Sigmoid colon (tissue), 7 donors: Measurements from ENCODE around the gene TRIM8. TPM values are rescaled to one million over a fixed set of nuclear protein-coding genes. Genes with fewer than 3 reads are reported as not detected.

Experiments used
- DNase-seq: peaks from one replicate; pipeline ENCODE4 v3.0.0-alpha.2; 2019
- H3K27ac ChIP-seq, 4 donors: fragments of 200-600 bp; sonication (generic); one replicate each; pipeline ENCODE4 v1.5.1; 2016 to 2019; ENCODE audit warnings: mild to moderate bottlenecking in 1 of 4
- H3K27me3 ChIP-seq, 3 donors: fragments of 200-600 bp; sonication (generic); one replicate each; pipeline ENCODE4 v1.5.1; 2019; ENCODE audit warnings: mild to moderate bottlenecking in 1 of 3
- H3K36me3 ChIP-seq, 4 donors: fragments of 200-600 bp; sonication (generic); one replicate each; pipeline ENCODE4 v1.5.1; 2016 to 2019
- H3K4me1 ChIP-seq, 4 donors: fragments of 200-600 bp; sonication (generic); one replicate each; pipeline ENCODE4 v1.5.1; 2017 to 2019
- H3K4me3 ChIP-seq, 4 donors: fragments of 200-600 bp; sonication (generic); one replicate each; pipeline ENCODE4 v1.5.1; 2017 to 2019; ENCODE audit warnings: mild to moderate bottlenecking in 2 of 4, moderate library complexity in 1 of 4
- H3K9me3 ChIP-seq, 4 donors: fragments of 200-600 bp in 3 of 4; sonication (generic) in 3 of 4; one replicate each; pipeline versions ENCODE4 v1.5.1 to v1.6.1; 2013 to 2019
- CTCF ChIP-seq, 4 experiments: fragments of 450-650 bp in 3 of 4; fragments of 200-600 bp in 1 of 4; IDR thresholded peaks; one replicate each; pipeline ENCODE4 v1.5.1; 2016 to 2019; ENCODE audit warnings: antibody characterized with exemption in 4 of 4, mild to moderate bottlenecking in 3 of 4, moderate library complexity in 2 of 4
- EP300 ChIP-seq, 4 donors: sonication (generic); formaldehyde crosslinking; IDR thresholded peaks; one replicate each; pipeline ENCODE4 v1.6.1; 2017; ENCODE audit warnings: antibody characterized with exemption in 4 of 4
- POLR2A ChIP-seq, 2 donors: fragments of 450-650 bp; IDR thresholded peaks; one replicate each; pipeline ENCODE4 v1.6.1; 2016; ENCODE audit warnings: antibody characterized with exemption in 2 of 2, mild to moderate bottlenecking in 2 of 2, moderate library complexity in 2 of 2
- POLR2AphosphoS5 ChIP-seq, 4 donors: sonication (generic); formaldehyde crosslinking; IDR thresholded peaks; one replicate each; pipeline ENCODE4 v1.6.1; 2017; ENCODE audit warnings: antibody characterized with exemption in 4 of 4
- WGBS, 2 donors: extraction: QIAGEN DNeasy Blood & Tissue Kit; methylation state at CpG; one replicate each; pipeline ENCODE4 v1.1.7; 2013; 5-methylcytosine and 5-hydroxymethylcytosine counted together
- intact Hi-C: fragments of 100-400 bp; cut with DNase I; formaldehyde crosslinking; loops from one replicate; pipeline ENCODE4 v1.15.1; 2023
- polyA plus RNA-seq, 3 donors: library from polyadenylated mRNA; stranded (reverse); fragments of 200-250 nt; gene quantifications; one replicate each; pipeline ENCODE4 v1.2.3, GENCODE V29; 2013
- total RNA-seq, 4 donors: library from RNA; depleted of rRNA; stranded (reverse); fragments of >200 nt; gene quantifications; one replicate each; pipeline ENCODE4 v1.1.0, GENCODE V29; 2016
- donor health status: healthy with polysubstance abuse.
- donor health status: Bipolar disorder and iron deficiency.
- donor health status: healthy.

The TRIM8 gene
- total and polyA plus RNA-seq, 7 donors: 25.0 to 88.6 (median 58.9) TPM

DNA sequence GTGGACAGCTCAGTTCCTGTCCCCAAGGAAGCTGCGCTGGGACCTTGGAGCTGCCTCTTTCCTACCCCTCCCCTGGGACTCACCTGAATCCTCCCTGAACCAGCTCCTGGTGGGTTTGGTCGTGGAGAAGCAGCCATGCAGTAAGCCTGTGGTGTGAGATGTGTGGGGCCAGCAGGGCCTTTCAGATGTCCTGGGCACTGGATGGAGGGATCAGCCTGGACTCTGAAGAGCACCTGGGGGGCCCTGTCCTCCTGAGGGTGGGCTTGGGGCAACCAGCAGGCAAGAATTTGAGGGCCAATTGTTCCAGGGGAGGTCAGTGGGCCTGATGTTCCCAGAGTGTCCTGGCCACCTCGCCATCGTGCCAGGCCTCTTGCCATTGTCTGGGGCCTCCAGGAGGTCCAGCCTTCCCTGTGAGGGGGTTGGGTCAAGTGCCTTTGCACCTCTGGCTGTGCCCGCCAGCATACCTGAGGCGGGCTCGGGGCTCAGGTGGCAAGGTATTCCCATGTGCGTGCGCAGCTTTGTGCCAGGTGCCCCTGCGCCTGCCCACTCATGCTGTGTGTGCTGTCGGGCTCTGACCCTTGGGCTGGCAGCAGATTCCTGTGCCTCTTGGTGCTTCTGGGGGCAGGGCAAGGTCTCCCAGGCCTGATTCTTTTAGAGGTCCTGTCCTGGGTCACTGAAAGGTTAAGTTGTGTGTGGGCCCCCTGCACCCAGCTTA, 7.3 kb downstream of the TRIM8 start:
- no peak overlapping the region for H3K4me3 ChIP-seq
- DNase-seq: no peak
- no peak for TF ChIP-seq POLR2AphosphoS5 (IDR thresholded peaks at IDR 0.05)
- TF ChIP-seq POLR2A (IDR thresholded peaks at IDR 0.05): no peak
- TF ChIP-seq CTCF (IDR thresholded peaks at IDR 0.05): no peak
- TF ChIP-seq EP300 (IDR thresholded peaks at IDR 0.05): no peak
- peaks cover 0 to 79% (median 64%) of the 10 kb centered on the region in 4 donors for H3K4me1 ChIP-seq
- H3K27ac ChIP-seq: peak overlapping the region; percentile 36 to 100 (median 95)
- H3K9me3 ChIP-seq: no peaks in the 10 kb centered on the region
- intact Hi-C loops: no loop called here
- H3K36me3 ChIP-seq: peaks cover 21 to 43% (median 28%) of the 10 kb centered on the region in 4 donors
- H3K27me3 ChIP-seq: no peaks in the 10 kb centered on the region
- WGBS, 2 donors: 80 to 83% methylated on average over 11 of the region's 11 CpGs

- WGBS, 2 donors: 59 to 88% methylated on average over 12 of the region's 12 CpGs
- no peak for DNase-seq
- Histone ChIP-seq H3K9me3 (no peaks in the 10 kb centered on the region), H3K27ac (peak overlapping the region in 2 of 4 donors; percentile 98 to 100), H3K36me3 (peaks cover 28 to 50% (median 35%) of the 10 kb centered on the region in 4 donors), H3K4me3 (no peak overlapping the region), H3K27me3 (no peaks in the 10 kb centered on the region), H3K4me1 (peaks cover 0 to 72% (median 56%) of the 10 kb centered on the region in 4 donors)
- intact Hi-C loops: no loop called here
- TF ChIP-seq POLR2AphosphoS5 (IDR thresholded peaks at IDR 0.05): no peak
- no peak for TF ChIP-seq EP300 (IDR thresholded peaks at IDR 0.05)
- no peak for TF ChIP-seq POLR2A (IDR thresholded peaks at IDR 0.05)
- no peak for TF ChIP-seq CTCF (IDR thresholded peaks at IDR 0.05)
These were observed 8.1 kb downstream of the TRIM8 start for GRCh38 chr10:102652170-102652916.

- no peak overlapping the region for H3K4me3 ChIP-seq
- DNase-seq: no peak
- H3K27ac ChIP-seq: no peak overlapping the region
- peaks cover 0 to 65% (median 50%) of the 10 kb centered on the region in 4 donors for H3K4me1 ChIP-seq
- peaks cover 29 to 58% (median 36%) of the 10 kb centered on the region in 4 donors for H3K36me3 ChIP-seq
- H3K27me3 ChIP-seq: no peaks in the 10 kb centered on the region
- TF ChIP-seq EP300 (IDR thresholded peaks at IDR 0.05): no peak
- no peak for TF ChIP-seq POLR2A (IDR thresholded peaks at IDR 0.05)
- no peak for TF ChIP-seq POLR2AphosphoS5 (IDR thresholded peaks at IDR 0.05)
- no peak for TF ChIP-seq CTCF (IDR thresholded peaks at IDR 0.05)
- intact Hi-C loops: no loop called here
- no peaks in the 10 kb centered on the region for H3K9me3 ChIP-seq
- 81 to 87% methylated on average over 1 of the region's 1 CpG for WGBS, 2 donors
These were observed 8.8 kb downstream of the TRIM8 start for GRCh38 chr10:102653060-102653459.

GRCh38 chr10:102654566-102654965, 10.3 kb downstream of the TRIM8 start:
- Histone ChIP-seq H3K4me1 (peaks cover 0 to 50% (median 36%) of the 10 kb centered on the region in 4 donors), H3K9me3 (no peaks in the 10 kb centered on the region), H3K4me3 (no peak overlapping the region), H3K36me3 (peaks cover 29 to 67% (median 36%) of the 10 kb centered on the region in 4 donors), H3K27me3 (no peaks in the 10 kb centered on the region), H3K27ac (no peak overlapping the region)
- intact Hi-C loops: no loop called here
- WGBS, 2 donors: 84 to 87% methylated on average over 7 of the region's 7 CpGs
- no peak for DNase-seq
- no peak for TF ChIP-seq EP300 (IDR thresholded peaks at IDR 0.05)
- TF ChIP-seq CTCF (IDR thresholded peaks at IDR 0.05): no peak
- no peak for TF ChIP-seq POLR2A (IDR thresholded peaks at IDR 0.05)
- TF ChIP-seq POLR2AphosphoS5 (IDR thresholded peaks at IDR 0.05): no peak
